ENCODE results near the gene EEF2K.
"Not testable (repeated sequence)": the region's sequence is repeated elsewhere in the genome, so short reads cannot be mapped to it uniquely, and the experiment has no call there.

The EEF2K gene

DNA sequence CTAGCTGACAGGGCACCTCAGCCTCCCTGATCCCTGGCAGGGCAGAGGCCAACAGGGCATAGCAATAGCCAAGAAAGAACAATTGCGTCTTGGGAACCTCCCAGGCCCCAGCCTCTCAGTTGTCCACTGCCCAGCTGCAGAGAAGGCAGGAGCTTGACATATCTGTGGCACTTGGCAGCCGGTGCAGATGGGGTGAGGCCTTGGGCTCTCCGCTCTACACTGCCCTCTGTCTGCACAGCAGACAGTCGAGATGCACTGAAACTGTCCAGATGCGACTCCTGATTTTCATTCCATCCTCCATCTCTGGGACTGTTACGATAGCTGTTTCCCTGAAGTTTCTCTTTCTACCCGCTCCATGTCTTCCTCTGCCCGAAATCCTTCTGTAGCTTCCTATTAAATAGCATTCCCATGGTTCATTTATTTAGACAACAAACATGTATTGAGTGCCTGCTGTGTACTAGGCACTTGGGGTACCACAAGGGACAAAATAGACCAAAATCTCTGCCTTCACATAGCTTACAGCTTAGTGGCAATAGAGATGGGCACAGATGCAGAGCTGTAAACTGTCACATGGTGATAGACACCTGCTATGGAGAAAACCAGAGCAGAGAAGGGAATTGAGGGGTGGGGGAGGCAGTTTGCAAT is 94.5 kb downstream of the EEF2K start:
- DNase-seq (ENCODE audit: insufficient read length, low spot score) (no peak), FAIRE-seq (no peak)
- TF ChIP-seq, protein P1, sequence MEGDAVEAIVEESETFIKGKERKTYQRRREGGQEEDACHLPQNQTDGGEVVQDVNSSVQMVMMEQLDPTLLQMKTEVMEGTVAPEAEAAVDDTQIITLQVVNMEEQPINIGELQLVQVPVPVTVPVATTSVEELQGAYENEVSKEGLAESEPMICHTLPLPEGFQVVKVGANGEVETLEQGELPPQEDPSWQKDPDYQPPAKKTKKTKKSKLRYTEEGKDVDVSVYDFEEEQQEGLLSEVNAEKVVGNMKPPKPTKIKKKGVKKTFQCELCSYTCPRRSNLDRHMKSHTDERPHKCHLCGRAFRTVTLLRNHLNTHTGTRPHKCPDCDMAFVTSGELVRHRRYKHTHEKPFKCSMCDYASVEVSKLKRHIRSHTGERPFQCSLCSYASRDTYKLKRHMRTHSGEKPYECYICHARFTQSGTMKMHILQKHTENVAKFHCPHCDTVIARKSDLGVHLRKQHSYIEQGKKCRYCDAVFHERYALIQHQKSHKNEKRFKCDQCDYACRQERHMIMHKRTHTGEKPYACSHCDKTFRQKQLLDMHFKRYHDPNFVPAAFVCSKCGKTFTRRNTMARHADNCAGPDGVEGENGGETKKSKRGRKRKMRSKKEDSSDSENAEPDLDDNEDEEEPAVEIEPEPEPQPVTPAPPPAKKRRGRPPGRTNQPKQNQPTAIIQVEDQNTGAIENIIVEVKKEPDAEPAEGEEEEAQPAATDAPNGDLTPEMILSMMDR (IDR thresholded peaks at IDR 0.05; ENCODE audit: insufficient read depth, missing control alignments): peak; percentile 49

DNA sequence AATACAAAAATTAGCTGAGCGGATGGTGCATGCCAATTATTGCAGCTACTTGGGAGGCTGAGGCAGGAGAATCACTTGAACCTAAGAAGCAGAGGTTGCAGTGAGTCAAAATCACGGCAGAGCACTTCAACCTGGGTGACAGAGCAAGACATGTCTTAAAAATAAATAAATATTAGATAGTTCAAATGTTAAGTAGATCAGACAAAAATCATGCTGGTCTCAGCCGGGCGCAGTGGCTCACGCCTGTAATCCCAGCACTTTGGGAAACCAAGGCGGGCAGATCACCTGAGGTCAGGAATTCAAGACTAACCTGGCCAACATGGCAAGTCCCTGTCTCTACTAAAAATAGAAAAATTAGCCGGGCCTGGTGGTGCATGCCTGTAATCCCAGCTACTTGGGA is 95.3 kb downstream of the EEF2K start:
- FAIRE-seq; DNase-seq (ENCODE audit: insufficient read length, low spot score): not testable (repeated sequence)

DNA sequence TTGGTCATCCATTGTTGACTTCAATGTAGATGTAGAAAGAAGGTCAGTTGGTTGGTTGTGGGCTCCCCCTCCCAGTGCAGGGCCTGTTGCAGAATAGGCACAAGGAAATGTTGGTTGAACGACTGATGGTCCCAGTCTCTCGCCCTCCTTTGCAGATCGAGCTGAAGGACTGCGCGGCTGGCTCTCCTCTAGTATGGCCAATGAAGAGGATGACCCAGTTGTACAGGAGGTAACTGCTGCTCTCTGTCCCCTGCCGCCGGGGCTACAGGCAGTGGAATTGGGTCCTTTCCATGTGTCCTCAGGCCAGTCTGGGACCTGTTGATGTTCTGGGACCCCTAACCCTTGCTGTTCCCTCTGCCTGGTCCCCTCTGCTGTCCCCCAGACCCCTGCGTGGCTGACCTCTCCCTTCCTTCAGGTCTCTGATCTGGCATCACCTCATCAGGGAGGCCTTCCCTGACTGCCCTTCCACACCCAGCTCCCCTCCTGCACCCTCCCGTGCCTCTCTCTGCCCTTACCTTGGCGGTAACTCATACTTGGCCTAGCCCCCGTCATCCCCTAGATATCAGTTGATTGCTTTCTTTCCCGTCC is 96.8 kb downstream of the EEF2K start:
- FAIRE-seq: no peak
- no peak for DNase-seq (ENCODE audit: insufficient read length, low spot score)
- TF ChIP-seq, protein P1 (IDR thresholded peaks at IDR 0.05; ENCODE audit: insufficient read depth, missing control alignments): no peak

DNA sequence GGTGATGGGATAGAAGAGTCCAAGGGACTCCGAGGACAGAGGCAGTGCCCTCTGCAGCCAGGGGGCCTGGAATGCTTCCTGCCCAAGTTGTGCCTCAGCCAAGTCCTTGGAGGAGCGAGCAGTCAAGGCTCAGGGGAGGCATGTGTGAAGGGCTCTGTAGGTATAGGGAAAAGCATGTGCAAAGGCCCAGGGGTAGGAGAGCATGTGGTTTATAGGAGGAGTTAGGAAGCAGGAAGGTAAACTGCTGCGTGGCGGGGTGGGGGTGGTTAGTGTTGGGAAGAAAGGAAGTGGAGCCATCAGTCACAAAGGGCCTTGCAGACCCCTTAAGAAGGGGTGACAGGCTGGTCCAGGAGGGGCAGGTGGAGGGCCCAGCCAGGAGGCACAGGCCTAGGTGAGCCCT is 98.3 kb downstream of the EEF2K start:
- FAIRE-seq (no peak), DNase-seq (ENCODE audit: insufficient read length, low spot score) (no peak)
- TF ChIP-seq, protein P1 (IDR thresholded peaks at IDR 0.05; ENCODE audit: insufficient read depth, missing control alignments): no peak

DNA sequence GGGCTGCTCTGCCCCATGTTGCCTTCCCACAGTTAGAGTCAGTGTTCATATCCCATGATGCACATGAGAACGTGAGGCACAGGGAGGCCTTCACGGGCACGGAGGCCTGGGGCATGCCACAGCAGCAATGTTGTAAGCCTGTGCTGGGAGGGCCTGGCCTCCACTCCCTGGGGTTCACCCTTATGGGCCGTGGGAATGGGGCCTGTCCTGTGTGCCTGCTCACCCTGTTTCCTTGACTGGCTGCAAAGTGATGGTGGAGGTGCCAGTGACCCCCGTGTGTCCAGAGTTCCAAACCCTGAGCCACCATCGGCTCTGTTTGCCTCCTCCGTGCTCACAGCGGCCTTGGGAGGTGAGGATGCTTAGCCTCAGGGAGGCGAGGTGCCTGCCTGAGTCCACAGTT is 100.7 kb downstream of the EEF2K start:
- no peak for DNase-seq (ENCODE audit: insufficient read length, low spot score)
- TF ChIP-seq, protein P1 (IDR thresholded peaks at IDR 0.05; ENCODE audit: insufficient read depth, missing control alignments): no peak
- no peak for FAIRE-seq

DNA sequence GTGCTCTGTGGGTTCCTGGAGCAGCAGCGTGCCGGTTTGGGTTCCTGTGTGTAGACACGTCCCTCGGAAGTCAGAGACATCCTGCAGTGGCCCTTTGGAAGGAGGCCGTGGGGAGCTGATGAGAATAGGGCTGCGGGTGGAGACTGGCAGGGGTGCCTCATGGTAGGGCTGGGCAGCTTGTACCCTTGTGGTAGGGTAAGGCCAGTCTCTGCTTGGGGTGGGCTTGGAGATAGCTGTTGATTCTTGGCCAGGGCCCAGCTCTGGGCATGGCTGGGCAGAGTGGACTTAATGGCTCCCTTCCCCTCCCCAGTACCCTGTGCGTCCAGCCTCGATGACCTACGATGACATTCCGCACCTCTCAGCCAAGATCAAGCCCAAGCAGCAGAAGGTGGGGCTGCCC is 101.8 kb downstream of the EEF2K start:
- FAIRE-seq: no peak
- TF ChIP-seq, protein P1 (IDR thresholded peaks at IDR 0.05; ENCODE audit: insufficient read depth, missing control alignments): no peak
- no peak for DNase-seq (ENCODE audit: insufficient read length, low spot score)

DNA sequence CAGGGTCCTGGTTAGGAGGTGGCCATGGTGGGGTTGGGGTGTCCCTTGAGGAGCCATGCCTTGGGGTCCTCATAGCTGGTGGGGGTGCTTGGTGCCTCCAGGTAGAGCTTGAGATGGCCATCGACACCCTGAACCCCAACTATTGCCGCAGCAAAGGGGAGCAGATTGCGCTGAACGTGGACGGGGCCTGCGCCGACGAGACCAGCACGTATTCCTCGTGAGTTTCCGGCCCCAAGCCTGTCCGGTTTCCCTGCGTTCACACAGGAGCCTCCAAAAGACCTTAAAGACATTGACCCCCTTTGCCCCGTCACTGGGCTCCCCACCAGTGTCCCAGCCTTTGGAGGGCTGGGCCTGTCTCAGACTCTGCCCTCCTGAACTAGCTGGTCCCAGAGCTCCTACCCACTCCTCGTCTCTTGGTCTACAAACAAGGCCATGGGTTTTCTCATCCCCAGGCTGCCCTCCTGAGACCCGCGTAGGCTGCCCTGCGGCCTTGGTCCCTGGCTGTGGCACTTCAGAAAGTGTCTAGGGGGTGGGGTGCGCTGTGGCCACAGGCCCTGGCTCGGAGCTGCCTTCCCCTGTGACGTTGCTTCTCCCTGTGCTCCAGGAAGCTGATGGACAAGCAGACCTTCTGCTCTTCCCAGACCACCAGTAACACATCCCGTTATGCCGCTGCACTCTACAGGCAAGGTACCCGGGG is 102.9 kb downstream of the EEF2K start:
- no peak for FAIRE-seq
- TF ChIP-seq, protein P1 (IDR thresholded peaks at IDR 0.05; ENCODE audit: insufficient read depth, missing control alignments): no peak
- DNase-seq (ENCODE audit: insufficient read length, low spot score): no peak

Measured in D721Med (cell line).